HL-60 (cell line): ENCODE measurements around the gene WFIKKN1.
"Not testable (repeated sequence)": the region's sequence is repeated elsewhere in the genome, so short reads cannot be mapped to it uniquely, and the experiment has no call there.

Experiments used
- DNase-seq, 2 experiments: peaks; one replicate each; pipeline ENCODE4 v3.0.0-alpha.2; 2010 to 2020; ENCODE audit warnings: low read depth in 1 of 2, low spot score in 1 of 2
- H3K27ac ChIP-seq: fragments of 250-450 bp; sonication (Bioruptor Pico); replicated peaks from 2 replicates; pipeline ENCODE4 v1.5.1; 2020; ENCODE audit warnings: mild to moderate bottlenecking, moderate library complexity
- H3K27me3 ChIP-seq: fragments of 250-450 bp; sonication (Bioruptor Pico); 2 replicates; pipeline ENCODE4 v1.5.1; 2021; ENCODE audit warnings: mild to moderate bottlenecking, moderate library complexity; ENCODE audit not compliant: insufficient read depth, poor library complexity, severe bottlenecking
- H3K4me3 ChIP-seq: replicated peaks from 2 replicates; pipeline ENCODE4 v1.5.1; 2011; ENCODE audit warnings: mild to moderate bottlenecking, control low read depth, low read length; ENCODE audit not compliant: insufficient read depth
- GABPA ChIP-seq: IDR thresholded peaks from 2 replicates; pipeline ENCODE4 v1.6.1; 2012; ENCODE audit warnings: low read depth
- POLR2AphosphoS5 ChIP-seq: IDR thresholded peaks from 2 replicates; pipeline ENCODE4 v1.6.1; 2012; ENCODE audit warnings: low read depth
- SPI1 ChIP-seq: IDR thresholded peaks from 2 replicates; pipeline ENCODE4 v1.6.1; 2012; ENCODE audit warnings: low read depth, mild to moderate bottlenecking, borderline replicate concordance
- TF ChIP-seq, protein P1 (sequence below): IDR thresholded peaks from one replicate; pipeline ENCODE4 v1.5.1; 2011; ENCODE audit warnings: low read length, control low read depth, inconsistent platforms; ENCODE audit not compliant: insufficient read depth
- TF ChIP-seq, protein P2 (sequence below): IDR thresholded peaks from 2 replicates; pipeline ENCODE4 v1.6.1; 2012; ENCODE audit warnings: low read depth; ENCODE audit not compliant: insufficient replicate concordance

WFIKKN1 gene

DNA sequence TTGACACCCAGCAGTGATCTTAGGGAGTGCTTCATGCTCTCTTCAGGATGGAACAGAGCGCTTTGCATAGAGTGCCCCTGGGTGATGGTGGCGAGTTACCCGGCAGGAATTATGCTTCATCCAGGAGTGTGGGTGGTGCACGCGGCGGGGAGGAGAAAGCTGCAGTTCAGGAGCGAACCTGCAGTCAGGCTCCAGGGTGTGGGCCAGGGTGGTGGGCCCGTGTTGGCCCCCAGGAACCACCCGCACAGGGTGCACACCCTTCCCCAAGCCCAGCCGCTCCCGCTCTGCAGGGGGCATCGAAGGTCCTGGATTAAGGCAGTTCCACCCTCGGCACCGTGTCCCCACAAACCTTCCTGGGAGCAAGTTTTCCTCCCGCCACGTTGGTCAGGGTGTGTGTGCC, 37.0 kb upstream of the WFIKKN1 start:
- DNase-seq, result no peak
- H3K27me3 ChIP-seq, result no peaks in the 10 kb centered on the region
- TF ChIP-seq POLR2AphosphoS5 (no peak), SPI1 (no peak), GABPA (no peak)
- TF ChIP-seq, protein P1, sequence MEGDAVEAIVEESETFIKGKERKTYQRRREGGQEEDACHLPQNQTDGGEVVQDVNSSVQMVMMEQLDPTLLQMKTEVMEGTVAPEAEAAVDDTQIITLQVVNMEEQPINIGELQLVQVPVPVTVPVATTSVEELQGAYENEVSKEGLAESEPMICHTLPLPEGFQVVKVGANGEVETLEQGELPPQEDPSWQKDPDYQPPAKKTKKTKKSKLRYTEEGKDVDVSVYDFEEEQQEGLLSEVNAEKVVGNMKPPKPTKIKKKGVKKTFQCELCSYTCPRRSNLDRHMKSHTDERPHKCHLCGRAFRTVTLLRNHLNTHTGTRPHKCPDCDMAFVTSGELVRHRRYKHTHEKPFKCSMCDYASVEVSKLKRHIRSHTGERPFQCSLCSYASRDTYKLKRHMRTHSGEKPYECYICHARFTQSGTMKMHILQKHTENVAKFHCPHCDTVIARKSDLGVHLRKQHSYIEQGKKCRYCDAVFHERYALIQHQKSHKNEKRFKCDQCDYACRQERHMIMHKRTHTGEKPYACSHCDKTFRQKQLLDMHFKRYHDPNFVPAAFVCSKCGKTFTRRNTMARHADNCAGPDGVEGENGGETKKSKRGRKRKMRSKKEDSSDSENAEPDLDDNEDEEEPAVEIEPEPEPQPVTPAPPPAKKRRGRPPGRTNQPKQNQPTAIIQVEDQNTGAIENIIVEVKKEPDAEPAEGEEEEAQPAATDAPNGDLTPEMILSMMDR, result no peak
- TF ChIP-seq, protein P2, sequence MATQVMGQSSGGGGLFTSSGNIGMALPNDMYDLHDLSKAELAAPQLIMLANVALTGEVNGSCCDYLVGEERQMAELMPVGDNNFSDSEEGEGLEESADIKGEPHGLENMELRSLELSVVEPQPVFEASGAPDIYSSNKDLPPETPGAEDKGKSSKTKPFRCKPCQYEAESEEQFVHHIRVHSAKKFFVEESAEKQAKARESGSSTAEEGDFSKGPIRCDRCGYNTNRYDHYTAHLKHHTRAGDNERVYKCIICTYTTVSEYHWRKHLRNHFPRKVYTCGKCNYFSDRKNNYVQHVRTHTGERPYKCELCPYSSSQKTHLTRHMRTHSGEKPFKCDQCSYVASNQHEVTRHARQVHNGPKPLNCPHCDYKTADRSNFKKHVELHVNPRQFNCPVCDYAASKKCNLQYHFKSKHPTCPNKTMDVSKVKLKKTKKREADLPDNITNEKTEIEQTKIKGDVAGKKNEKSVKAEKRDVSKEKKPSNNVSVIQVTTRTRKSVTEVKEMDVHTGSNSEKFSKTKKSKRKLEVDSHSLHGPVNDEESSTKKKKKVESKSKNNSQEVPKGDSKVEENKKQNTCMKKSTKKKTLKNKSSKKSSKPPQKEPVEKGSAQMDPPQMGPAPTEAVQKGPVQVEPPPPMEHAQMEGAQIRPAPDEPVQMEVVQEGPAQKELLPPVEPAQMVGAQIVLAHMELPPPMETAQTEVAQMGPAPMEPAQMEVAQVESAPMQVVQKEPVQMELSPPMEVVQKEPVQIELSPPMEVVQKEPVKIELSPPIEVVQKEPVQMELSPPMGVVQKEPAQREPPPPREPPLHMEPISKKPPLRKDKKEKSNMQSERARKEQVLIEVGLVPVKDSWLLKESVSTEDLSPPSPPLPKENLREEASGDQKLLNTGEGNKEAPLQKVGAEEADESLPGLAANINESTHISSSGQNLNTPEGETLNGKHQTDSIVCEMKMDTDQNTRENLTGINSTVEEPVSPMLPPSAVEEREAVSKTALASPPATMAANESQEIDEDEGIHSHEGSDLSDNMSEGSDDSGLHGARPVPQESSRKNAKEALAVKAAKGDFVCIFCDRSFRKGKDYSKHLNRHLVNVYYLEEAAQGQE, result no peak
- H3K4me3 ChIP-seq, result no peak overlapping the region
- H3K27ac ChIP-seq, result peak overlapping the region; percentile 91

DNA sequence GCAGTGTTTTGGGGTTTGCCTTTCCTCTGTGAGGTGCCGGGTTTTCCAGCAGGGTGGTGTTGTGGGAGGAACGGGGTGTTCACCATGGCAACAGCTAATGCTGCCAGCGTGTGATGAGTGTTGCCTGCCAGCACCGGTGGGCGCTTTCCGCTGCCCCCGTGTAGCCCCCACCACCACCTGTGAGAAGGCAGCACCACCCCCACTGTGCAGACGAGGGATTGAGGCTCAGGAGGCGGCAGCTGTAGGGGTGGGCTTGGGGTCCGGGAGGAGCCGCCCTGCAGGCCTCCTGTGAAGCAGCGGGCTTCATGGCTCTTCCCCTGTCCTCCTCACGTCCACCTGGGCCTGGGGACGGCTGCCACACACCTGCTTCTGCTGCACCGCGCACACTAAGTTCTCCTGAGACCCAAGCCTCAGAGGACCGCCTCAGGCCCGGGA, 35.7 kb upstream of the WFIKKN1 start:
- TF ChIP-seq, protein P1, result no peak
- TF ChIP-seq POLR2AphosphoS5, result no peak
- no peak for TF ChIP-seq GABPA
- TF ChIP-seq, protein P2, result no peak

DNA sequence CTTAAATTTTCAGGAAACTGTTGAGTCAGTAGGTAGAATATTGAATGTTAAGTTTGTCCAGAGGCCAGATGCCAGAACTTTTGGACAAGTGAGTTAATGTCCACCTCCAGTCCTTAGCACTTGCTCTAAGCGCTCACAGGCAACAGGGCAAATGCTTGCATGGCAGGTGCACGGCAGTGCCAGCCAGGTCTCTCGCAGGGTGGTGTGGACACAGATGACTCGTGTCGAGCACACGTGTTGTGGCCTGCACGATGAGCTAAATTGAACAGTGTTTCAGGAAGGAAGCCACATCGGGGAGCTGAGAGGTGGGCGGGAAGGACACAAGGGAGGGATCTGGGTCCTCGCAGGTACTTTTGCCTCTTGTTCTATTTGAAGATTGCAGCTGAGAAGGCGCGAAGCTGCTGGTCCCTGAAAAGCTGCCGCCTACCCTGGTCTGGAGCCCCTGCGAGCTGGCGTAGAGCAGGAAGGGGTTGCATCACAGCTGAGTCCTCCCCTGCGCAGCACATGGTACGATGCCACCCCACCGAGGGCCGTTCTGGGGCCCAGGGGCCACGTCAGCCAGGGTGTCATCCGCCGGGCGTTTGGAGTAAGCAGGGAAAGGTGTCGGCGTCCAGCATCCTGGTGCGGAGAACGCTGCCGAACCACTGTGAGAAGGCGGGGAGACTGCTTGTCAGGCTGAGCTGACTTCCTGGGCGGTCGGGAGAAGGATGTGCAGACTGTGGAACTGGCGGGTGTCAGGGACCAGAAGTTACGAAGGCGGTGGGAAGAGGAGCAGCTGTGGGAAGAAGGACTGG, 34.6 kb upstream of the WFIKKN1 start:
- DNase-seq, result peak in 1 of 2 experiments; percentile 45
- H3K4me3 ChIP-seq, result no peak overlapping the region
- no peak for TF ChIP-seq SPI1
- peak; percentile 22; the same call in 1 of the 2 replicates for TF ChIP-seq POLR2AphosphoS5
- no peaks in the 10 kb centered on the region for H3K27me3 ChIP-seq
- H3K27ac ChIP-seq, result peak overlapping the region; percentile 25

More for the DNA sequence above, 35.7 kb upstream of the WFIKKN1 start:
- DNase-seq, result no peak
- Histone ChIP-seq H3K27ac (no peak overlapping the region), H3K27me3 (no peaks in the 10 kb centered on the region), H3K4me3 (no peak overlapping the region)

DNA sequence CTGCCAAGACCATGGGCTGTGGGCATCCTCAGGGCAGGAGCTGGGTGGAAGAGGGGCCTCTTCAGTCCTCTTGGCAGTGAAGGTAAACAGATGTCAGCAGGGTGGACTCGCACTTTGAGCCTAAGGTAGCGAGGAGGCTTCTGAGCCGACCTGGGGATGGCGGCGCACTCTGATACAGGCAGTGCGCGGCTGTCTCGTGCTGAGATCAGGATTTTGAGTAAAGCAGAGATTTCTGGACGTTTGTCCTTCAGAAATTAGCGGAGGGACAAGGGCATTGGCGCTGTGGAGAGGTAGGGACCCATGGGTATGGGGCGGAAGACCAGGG, 34.1 kb upstream of the WFIKKN1 start:
- TF ChIP-seq SPI1 (no peak), POLR2AphosphoS5 (no peak), GABPA (no peak)
- TF ChIP-seq, protein P1, result no peak
- TF ChIP-seq, protein P2, result no peak
- no peak overlapping the region for H3K27ac ChIP-seq
- H3K4me3 ChIP-seq, result no peak overlapping the region
- H3K27me3 ChIP-seq, result no peaks in the 10 kb centered on the region
- no peak for DNase-seq

DNA sequence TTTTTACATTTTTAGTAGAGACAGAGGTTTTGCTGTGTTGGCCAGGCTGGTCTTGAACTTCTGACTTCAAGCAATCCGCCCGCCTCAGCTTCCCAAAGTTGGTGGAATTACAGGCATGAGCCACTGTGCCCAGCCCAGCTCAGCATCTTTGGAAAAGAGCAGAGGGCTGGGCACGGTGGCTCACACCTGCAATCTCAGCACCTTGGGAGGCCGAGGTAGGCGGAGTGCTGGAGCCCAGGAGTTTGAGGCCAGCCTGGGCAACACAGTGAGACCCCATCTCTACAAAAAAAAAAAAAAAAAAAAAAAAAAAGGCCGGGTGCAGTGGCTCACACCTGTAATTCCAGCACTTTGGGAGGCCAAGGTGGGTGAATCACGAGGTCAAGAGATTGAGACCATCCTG, 33.1 kb upstream of the WFIKKN1 start:
- not testable (repeated sequence) for H3K4me3 ChIP-seq, H3K27ac ChIP-seq, DNase-seq, H3K27me3 ChIP-seq
